ENCODE measurements around the gene HSD17B8. TPM values are rescaled to one million over a fixed set of nuclear protein-coding genes. Genes with fewer than 3 reads are reported as not detected.

The HSD17B8 gene
- polyA plus RNA-seq, 1 of the 3 experiments (the other 2 are of a cell fraction): 37.5 TPM

DNA sequence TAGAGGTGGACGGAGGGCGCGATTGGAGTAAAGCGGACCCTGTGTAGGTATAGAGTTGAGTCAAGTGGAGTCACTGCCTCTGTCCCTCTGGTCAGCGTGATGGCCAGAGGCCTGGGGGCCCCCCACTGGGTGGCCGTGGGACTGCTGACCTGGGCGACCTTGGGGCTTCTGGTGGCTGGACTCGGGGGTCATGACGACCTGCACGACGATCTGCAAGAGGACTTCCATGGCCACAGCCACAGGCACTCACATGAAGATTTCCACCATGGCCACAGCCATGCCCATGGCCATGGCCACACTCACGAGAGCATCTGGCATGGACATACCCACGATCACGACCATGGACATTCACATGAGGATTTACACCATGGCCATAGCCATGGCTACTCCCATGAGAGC, 3.3 kb upstream of the HSD17B8 start:
- H3F3A ChIP-seq (replicated peaks; ENCODE audit: insufficient read depth): peaks cover 18% of the 10 kb centered on the region
- ChIA-PET POLR2A (no interaction called here), CTCF (interaction anchor here (0.6 kb wide), 1 partner anchor 265 kb away, joined by 3 read pairs; no protein-coding TSS in a partner anchor)
- no peaks in the 10 kb centered on the region for H3K9me2 ChIP-seq
- H3K27me3 ChIP-seq (ENCODE audit: insufficient read depth): no peaks in the 10 kb centered on the region
- peak overlapping the region; percentile 71; the same call in 1 of the 2 replicates for H2AFZ ChIP-seq (ENCODE audit: low read depth)
- peak overlapping the region; percentile 82 to 97 for H3K4me3 ChIP-seq (ENCODE audit: low read depth in 2 of 2, low read length in 1 of 2)
- peak overlapping the region; percentile 97 for H3K4me2 ChIP-seq
- H4K20me1 ChIP-seq (ENCODE audit: insufficient read depth): peaks cover 26% of the 10 kb centered on the region
- TF ChIP-seq NRF1 (IDR thresholded peaks at IDR 0.05; ENCODE audit: low read depth, low read length): no peak
- TF ChIP-seq, protein P1, sequence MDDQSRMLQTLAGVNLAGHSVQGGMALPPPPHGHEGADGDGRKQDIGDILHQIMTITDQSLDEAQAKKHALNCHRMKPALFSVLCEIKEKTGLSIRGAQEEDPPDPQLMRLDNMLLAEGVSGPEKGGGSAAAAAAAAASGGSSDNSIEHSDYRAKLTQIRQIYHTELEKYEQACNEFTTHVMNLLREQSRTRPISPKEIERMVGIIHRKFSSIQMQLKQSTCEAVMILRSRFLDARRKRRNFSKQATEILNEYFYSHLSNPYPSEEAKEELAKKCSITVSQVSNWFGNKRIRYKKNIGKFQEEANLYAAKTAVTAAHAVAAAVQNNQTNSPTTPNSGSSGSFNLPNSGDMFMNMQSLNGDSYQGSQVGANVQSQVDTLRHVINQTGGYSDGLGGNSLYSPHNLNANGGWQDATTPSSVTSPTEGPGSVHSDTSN (IDR thresholded peaks at IDR 0.05): no peak
- TF ChIP-seq NFIC (IDR thresholded peaks at IDR 0.05; ENCODE audit: borderline replicate concordance): no peak
- no peak for TF ChIP-seq FOXJ3 (CRISPR knock-in tag; IDR thresholded peaks at IDR 0.05)
- TF ChIP-seq SIN3A (IDR thresholded peaks at IDR 0.05; ENCODE audit: borderline replicate concordance, low read depth, low read length): no peak
- no peak for TF ChIP-seq YY1 (IDR thresholded peaks at IDR 0.05; ENCODE audit: low read depth)
- TF ChIP-seq FOSL2 (IDR thresholded peaks at IDR 0.05; ENCODE audit: borderline replicate concordance, low read depth): no peak
- no peak for TF ChIP-seq TCF12 (IDR thresholded peaks at IDR 0.05)
- no peak for TF ChIP-seq MEF2A (IDR thresholded peaks at IDR 0.05; ENCODE audit: borderline replicate concordance, low read depth)
- TF ChIP-seq RAD21 (IDR thresholded peaks at IDR 0.05; ENCODE audit: low read length): no peak
- TF ChIP-seq POLR2AphosphoS5 (IDR thresholded peaks at IDR 0.05; ENCODE audit: low read depth, low read length): no peak
- no peak for TF ChIP-seq FOXM1 (IDR thresholded peaks at IDR 0.05; ENCODE audit: low read depth)
- TF ChIP-seq, protein P2, sequence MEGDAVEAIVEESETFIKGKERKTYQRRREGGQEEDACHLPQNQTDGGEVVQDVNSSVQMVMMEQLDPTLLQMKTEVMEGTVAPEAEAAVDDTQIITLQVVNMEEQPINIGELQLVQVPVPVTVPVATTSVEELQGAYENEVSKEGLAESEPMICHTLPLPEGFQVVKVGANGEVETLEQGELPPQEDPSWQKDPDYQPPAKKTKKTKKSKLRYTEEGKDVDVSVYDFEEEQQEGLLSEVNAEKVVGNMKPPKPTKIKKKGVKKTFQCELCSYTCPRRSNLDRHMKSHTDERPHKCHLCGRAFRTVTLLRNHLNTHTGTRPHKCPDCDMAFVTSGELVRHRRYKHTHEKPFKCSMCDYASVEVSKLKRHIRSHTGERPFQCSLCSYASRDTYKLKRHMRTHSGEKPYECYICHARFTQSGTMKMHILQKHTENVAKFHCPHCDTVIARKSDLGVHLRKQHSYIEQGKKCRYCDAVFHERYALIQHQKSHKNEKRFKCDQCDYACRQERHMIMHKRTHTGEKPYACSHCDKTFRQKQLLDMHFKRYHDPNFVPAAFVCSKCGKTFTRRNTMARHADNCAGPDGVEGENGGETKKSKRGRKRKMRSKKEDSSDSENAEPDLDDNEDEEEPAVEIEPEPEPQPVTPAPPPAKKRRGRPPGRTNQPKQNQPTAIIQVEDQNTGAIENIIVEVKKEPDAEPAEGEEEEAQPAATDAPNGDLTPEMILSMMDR (IDR thresholded peaks at IDR 0.05): no peak; the same call in 1 of the 2 replicates
- TF ChIP-seq MXI1 (IDR thresholded peaks at IDR 0.05; ENCODE audit: low read depth, low read length): no peak
- TF ChIP-seq, protein P3, sequence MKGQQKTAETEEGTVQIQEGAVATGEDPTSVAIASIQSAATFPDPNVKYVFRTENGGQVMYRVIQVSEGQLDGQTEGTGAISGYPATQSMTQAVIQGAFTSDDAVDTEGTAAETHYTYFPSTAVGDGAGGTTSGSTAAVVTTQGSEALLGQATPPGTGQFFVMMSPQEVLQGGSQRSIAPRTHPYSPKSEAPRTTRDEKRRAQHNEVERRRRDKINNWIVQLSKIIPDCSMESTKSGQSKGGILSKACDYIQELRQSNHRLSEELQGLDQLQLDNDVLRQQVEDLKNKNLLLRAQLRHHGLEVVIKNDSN (IDR thresholded peaks at IDR 0.05; ENCODE audit: borderline replicate concordance, low read depth): no peak
- TF ChIP-seq TAF1 (IDR thresholded peaks at IDR 0.05; ENCODE audit: borderline replicate concordance, low read depth, low read length): no peak
- TF ChIP-seq, protein P4, sequence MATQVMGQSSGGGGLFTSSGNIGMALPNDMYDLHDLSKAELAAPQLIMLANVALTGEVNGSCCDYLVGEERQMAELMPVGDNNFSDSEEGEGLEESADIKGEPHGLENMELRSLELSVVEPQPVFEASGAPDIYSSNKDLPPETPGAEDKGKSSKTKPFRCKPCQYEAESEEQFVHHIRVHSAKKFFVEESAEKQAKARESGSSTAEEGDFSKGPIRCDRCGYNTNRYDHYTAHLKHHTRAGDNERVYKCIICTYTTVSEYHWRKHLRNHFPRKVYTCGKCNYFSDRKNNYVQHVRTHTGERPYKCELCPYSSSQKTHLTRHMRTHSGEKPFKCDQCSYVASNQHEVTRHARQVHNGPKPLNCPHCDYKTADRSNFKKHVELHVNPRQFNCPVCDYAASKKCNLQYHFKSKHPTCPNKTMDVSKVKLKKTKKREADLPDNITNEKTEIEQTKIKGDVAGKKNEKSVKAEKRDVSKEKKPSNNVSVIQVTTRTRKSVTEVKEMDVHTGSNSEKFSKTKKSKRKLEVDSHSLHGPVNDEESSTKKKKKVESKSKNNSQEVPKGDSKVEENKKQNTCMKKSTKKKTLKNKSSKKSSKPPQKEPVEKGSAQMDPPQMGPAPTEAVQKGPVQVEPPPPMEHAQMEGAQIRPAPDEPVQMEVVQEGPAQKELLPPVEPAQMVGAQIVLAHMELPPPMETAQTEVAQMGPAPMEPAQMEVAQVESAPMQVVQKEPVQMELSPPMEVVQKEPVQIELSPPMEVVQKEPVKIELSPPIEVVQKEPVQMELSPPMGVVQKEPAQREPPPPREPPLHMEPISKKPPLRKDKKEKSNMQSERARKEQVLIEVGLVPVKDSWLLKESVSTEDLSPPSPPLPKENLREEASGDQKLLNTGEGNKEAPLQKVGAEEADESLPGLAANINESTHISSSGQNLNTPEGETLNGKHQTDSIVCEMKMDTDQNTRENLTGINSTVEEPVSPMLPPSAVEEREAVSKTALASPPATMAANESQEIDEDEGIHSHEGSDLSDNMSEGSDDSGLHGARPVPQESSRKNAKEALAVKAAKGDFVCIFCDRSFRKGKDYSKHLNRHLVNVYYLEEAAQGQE (IDR thresholded peaks at IDR 0.05; ENCODE audit: low read depth, low read length): no peak
- TF ChIP-seq ELF1 (IDR thresholded peaks at IDR 0.05): no peak
- no peak for TF ChIP-seq TEAD4 (IDR thresholded peaks at IDR 0.05; ENCODE audit: borderline replicate concordance, insufficient read depth)
- H3K9me3 ChIP-seq: no peaks in the 10 kb centered on the region
- H3K9ac ChIP-seq: peak overlapping the region; percentile 96
- peaks cover 22 to 43% of the 10 kb centered on the region in 2 experiments; a peak in 3 of 4 replicates for H3K4me1 ChIP-seq (ENCODE audit: control insufficient read depth in 1 of 2, insufficient read depth in 2 of 2, low read depth in 1 of 2, low read length in 1 of 2)
- H3K27ac ChIP-seq (ENCODE audit: low read depth in 2 of 2, low read length in 1 of 2): peak overlapping the region; percentile 93 to 97
- DNase-seq: peak; percentile 53
- peaks cover 64% of the 10 kb centered on the region for H3K79me2 ChIP-seq (ENCODE audit: insufficient read depth)
- peaks cover 26 to 37% of the 10 kb centered on the region in 2 experiments for H3K36me3 ChIP-seq (replicated peaks in 1 of 2; ENCODE audit: control insufficient read depth in 1 of 2, insufficient read depth in 2 of 2, low read length in 1 of 2)
- WGBS (ENCODE audit: low lambda C conversion rate): 4% methylated on average over 8 of the region's 14 CpGs

Data from SK-N-SH (cell line).